Measurements from ENCODE around the gene BRD7.

The BRD7 gene

GRCh38 chr16:50288920-50289319, 79.9 kb downstream of the BRD7 start:
- no peak for DNase-seq

GRCh38 chr16:50288026-50288425, 80.8 kb downstream of the BRD7 start:
- no peak for DNase-seq

GRCh38 chr16:50286681-50287080, 82.1 kb downstream of the BRD7 start:
- DNase-seq = no peak

- no peak for DNase-seq
Observed at GRCh38 chr16:50285406-50286003, 83.3 kb downstream of the BRD7 start.

- no peak for DNase-seq
Observed at GRCh38 chr16:50284131-50284911, 84.5 kb downstream of the BRD7 start.

DNA sequence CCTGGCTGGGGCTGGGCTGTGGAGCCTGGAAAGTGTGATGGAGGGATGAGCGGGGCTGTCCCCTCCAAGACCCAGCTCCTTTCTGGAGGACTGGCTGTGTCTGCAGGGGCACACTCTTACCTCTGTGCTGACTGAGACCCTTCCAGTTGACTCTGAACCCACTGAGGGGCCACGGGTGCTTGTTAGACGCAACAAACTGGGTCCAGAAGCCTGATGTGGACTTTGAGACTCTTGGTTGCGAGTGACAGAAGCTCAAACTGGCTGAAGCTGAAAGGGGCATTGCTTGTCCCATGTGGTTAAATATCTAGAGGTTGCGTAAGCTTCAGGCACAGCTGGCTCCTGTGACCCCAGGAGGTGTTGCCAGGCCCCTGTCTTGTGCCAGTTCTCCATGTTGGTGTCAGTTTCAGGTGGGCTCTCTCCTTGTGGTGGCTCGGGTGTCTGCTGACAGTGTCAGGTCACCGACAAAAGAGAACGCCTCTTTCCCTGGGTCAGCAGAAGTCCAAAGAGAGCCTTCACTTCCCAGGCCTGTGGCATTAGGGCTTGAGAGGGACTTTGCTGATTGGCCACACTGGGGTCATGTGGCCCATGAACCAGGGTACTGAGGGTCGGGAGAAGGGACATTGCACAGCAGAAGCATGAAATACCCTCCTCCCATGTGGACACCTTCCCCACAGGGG, 85.7 kb downstream of the BRD7 start:
- DNase-seq = no peak

DNA sequence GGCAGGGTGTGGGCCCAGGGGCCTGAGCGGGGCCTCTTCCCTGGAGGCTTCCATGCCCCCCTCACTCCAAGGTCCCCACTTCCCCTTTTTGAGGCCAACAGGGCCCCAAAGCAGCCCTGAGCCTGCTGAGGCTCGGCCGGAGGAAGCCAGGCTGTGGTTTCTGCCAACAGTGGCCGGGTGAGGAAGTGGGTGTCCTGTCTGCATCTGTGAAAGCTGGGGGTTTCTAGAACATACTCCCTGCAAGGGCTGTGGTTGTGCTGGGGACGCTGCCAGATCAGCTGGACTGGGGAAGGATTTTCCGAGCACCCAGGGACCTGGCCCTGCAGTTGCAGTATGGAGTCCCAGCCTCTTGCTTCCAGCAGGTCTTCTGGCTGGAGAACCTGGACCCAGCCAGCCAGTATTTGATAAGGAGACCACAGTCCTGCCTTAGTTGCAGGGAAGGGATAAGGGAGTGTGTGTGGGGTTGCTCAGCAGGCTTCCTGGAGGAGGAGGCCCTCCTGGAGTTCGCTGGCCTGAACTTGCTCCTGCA, 86.7 kb downstream of the BRD7 start:
- DNase-seq = peak; percentile 76

DNA sequence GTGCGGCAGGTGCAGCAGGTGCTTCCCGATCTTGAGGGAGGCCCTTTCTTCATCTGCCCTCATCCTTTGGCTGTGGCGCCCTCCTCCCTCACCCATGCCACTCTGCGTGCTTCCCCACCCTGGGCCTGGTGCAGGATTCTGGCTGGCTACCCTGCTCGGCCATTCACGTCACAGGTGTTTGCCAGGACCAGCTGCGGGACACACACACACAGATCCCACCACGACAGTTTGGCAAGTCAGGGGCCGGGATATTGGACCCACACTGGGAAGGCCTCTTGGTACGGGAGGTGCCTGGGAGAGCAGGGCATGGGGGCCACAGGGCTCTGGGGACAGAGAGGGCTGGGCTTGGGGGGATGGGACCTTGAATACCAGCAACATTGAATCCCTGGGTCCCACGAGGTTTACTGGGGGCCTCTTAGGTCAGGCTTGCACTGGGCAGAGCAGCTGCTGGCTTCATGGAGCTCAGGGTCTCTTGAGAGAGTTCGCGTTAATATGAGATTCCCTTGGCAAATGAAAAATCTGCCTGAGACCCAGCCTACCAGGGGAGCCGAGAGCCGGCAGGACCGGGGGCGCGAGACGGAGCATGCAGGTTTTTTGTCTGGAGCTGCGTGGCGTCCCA, 87.3 kb downstream of the BRD7 start:
- no peak for DNase-seq

DNA sequence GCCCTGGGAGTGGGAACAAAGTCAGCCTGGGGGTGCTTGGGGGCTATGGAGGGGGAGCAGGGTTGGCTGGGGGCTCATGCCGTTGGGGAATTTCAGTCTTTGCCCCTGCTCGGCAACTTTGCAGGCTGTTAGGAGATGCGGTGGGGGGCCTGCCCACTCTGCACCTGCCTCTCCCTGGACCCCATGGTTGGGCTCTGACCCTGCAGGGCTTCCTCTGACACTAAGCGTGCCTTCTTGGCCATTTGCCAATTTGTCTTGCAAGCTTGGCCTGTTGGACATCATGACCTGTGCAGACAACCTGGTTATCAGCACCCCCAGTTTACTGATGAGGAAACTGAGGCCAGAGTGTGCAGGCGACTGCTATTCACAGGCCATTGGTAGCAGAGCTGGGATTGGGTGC, 87.9 kb downstream of the BRD7 start:
- DNase-seq = no peak

- no peak for DNase-seq
Observed at GRCh38 chr16:50279504-50279865, 89.3 kb downstream of the BRD7 start.

GRCh38 chr16:50278251-50278650, 90.5 kb downstream of the BRD7 start:
- DNase-seq = no peak

- DNase-seq = no peak
Observed at GRCh38 chr16:50276801-50277555, 91.8 kb downstream of the BRD7 start.

GRCh38 chr16:50276326-50276640, 92.5 kb downstream of the BRD7 start:
- no peak for DNase-seq

DNA sequence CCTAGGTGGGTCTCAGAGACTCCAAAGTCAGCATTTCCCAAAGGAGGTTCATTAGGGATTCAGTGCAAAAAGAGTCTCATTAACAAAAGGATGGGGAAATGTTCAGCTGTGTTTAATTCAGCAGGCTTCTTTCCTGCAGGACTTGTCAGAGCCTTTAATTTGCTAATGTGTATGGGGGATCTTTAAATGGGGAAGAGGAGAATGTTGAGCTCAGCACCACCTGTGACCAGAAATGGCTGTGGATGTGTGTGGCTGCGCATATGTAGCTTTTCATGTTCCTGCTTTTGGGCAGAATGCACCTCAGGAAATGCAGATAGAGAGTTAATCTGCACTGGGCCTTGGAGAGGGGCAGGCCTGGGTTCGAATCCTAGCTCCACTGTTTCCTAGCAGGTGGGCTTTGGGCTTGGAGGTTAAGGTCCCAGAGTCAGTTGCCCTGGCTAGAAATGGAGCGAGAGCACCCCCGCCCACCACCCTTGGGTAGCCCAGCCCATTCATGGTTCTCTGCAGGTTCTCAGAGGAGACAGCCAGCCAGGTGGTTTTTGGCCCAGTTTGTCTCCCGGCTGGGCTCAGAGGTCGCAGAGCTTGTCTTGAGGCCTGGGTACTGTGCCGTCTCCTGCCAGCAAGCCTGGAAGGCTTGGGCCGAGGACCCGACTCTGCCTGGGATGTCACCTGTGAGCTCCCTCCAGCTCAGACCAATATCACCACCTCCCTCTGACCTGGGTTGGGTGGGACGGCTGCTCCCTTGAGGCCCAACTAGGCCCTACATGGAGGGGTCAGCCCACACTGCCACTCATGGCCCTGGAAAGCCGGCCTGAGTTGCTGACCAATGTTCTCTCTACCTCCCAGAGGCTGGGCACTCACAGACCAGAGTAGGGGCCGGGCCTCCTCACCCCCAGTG, 93.1 kb downstream of the BRD7 start:
- no peak for DNase-seq

DNA sequence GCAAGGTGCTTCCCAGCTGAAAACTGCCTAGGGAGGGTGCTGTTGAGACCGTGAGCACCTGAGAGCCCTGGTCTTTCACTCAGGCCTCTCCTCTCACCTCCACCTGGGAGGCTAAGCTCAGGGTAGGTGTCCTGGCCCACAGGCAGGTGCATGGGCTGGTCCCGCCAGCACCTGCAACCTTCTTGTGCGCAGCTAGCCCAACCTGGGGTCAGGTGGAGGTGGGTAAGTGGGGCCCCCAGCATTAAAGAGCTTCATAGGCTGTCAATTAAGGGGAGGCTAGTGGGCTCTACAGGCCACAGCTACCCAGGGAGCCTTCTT, 93.7 kb downstream of the BRD7 start:
- no peak for DNase-seq

DNA sequence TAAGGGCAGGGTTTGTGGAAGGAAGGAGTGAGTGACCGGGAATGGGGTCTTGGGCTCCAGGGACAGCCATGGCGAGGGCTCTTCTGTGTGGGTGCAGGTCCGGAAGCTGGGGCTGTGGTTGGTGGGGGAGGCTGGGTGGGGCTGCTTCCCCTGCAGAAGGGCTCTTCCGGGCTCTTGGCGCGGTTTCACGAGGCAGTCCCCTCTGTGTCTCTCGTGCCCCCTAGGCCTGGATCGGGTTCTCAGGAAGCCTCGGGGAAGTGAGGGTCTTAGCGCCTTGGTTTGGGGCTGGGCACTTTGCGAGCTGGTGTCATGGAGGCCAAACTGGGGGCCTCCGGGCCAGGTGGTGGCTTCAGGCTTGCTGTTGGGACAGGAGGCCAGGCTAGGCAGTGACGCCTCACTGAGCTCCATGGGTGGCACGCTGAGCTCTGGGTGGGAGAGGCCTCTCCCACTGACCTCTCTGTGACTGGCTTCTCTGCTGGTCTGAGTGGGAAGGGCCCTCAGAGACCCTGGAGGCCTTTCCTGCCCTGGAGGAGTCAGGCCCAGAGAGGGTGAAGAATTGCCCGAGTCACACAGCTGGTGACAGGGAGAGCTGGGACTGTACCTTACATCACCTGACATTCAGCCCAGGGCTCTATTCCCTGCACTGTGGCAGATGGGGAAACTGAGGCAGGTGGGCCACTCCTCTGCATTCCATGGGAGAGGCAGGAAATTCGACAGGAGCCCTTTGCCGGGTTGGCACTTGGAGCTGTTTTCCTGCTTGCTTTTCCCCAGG, 94.3 kb downstream of the BRD7 start:
- no peak for DNase-seq

- no peak for DNase-seq
Observed at GRCh38 chr16:50273888-50274325, 94.9 kb downstream of the BRD7 start.

GRCh38 chr16:50273382-50273690, 95.5 kb downstream of the BRD7 start:
- no peak for DNase-seq

DNA sequence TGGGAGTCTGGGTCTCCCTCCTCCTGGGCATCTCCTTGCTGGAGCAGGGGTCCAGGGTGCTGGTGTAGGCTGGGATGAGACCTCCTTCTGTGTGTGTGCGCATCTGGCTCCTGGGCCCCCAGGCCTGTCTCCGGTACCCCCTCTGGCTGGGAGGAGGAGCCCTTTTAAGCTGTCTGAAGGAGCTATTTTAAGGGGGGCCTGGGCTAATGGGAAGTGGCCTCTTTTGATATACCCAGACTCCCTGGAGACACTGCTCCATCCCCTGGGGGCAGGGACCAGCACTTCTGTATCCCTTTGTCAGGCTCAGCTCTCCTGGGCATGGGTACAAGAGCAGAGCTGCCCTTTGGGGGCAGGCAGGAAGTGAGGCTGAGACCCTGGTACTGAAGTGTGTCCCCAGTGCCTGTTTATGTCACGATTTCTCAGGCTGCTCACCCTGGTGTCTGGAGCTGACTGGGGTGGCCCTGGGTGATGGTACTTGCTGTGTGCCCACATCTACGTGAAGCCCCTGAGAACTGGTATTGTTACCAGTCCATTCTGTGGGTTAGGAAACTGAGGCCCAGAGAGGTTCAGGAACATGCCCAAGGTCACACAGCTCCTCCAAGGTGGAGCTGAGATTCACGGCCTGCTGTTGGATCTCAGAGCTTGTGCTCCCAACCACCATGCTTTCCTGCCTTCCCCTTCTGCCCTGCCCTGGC, 96.0 kb downstream of the BRD7 start:
- DNase-seq = no peak

DNA sequence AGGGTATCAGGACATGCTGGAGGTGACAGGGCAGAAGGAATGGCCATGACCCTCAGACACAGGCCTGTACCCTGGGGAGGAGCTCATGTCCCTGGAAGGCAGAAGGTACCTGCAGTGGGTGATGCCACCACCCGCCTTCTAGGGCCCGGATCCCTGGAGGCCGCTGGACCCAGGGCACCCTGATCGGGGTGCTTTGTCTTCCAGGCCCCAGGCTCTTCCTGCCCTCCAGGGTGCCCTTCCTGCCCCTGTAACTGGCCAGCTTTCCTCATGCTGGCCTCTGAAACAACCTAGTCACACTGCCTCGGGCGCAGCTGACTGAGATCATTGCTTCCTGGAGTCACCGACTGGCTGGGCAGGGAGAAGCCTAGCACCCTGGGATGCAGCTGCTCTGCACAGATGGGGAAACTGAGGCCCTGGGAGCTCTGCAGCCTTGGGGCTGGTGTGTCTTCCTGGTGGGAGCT, 96.6 kb downstream of the BRD7 start:
- DNase-seq = no peak
